A549 treated with GW870086 at 1 μM for 4 hours (cell line): Measurements from ENCODE around the gene MBNL3. TPM values are rescaled to one million over a fixed set of nuclear protein-coding genes. Genes with fewer than 3 reads are reported as not detected.

ENCODE experiments used
- total RNA-seq: library from RNA; stranded (reverse); fragments of 200-300 nt; extraction: Qiagen RNA extraction; gene quantifications from 5 replicates; pipeline ENCODE4 v1.2.3, GENCODE V29; 2022; ENCODE audit warnings: low read depth

Gene MBNL3
- 0.01 TPM in 1 of 5 replicates, not detected in the others for total RNA-seq

GRCh38 chrX:132488819-132489577 lies at the start of gene MBNL3:
Gene MBNL3 (minus strand): TSS chrX:132489038. CDS start chrX:132439611, 49,427 bp downstream.

